ENCODE measurements around the gene SMYD3. TPM values are rescaled to one million over a fixed set of nuclear protein-coding genes. Genes with fewer than 3 reads are reported as not detected.

SMYD3 gene
- total and polyA plus RNA-seq, 2 experiments from 2014 or later = 30.8 to 68.5 TPM

DNA sequence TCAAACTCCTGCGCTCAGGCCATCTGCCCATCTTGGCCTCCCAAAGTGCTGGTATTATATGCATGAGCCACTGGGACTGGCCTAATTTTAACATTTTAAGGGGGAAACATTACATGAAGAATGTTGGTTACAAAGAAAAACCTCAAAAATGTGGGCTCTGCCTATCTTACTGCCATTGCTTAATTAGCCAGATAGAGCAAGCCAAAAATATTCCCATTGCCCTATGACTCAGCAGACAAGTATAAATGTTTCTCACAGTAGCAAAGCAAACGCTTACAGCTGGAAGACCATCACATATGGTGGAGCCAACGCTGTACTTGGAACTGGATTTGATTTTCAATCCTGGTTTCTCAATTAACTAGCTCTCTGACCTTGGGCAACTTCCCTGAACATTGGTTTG lies 502.0 kb downstream of the SMYD3 start:
- TF ChIP-seq EZH2 (IDR thresholded peaks at IDR 0.05; ENCODE audit: borderline replicate concordance) (no peak), EZH2phosphoT487 (IDR thresholded peaks at IDR 0.05; ENCODE audit: low read depth, severe bottlenecking, unreplicated experiment) (no peak)
- TF ChIP-seq, protein P1, sequence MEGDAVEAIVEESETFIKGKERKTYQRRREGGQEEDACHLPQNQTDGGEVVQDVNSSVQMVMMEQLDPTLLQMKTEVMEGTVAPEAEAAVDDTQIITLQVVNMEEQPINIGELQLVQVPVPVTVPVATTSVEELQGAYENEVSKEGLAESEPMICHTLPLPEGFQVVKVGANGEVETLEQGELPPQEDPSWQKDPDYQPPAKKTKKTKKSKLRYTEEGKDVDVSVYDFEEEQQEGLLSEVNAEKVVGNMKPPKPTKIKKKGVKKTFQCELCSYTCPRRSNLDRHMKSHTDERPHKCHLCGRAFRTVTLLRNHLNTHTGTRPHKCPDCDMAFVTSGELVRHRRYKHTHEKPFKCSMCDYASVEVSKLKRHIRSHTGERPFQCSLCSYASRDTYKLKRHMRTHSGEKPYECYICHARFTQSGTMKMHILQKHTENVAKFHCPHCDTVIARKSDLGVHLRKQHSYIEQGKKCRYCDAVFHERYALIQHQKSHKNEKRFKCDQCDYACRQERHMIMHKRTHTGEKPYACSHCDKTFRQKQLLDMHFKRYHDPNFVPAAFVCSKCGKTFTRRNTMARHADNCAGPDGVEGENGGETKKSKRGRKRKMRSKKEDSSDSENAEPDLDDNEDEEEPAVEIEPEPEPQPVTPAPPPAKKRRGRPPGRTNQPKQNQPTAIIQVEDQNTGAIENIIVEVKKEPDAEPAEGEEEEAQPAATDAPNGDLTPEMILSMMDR (IDR thresholded peaks at IDR 0.05; ENCODE audit: poor library complexity) = no peak
- Histone ChIP-seq H3K36me3 (replicated peaks; ENCODE audit: insufficient read depth, low read depth) (no peaks in the 10 kb centered on the region), H2AFZ (no peak overlapping the region), H3K27me3 (no peaks in the 10 kb centered on the region), H3K27ac (no peak overlapping the region), H3K4me2 (no peak overlapping the region), H4K20me1 (ENCODE audit: insufficient read depth, poor library complexity, severe bottlenecking) (no peaks in the 10 kb centered on the region), H3K79me2 (no peaks in the 10 kb centered on the region), H3K9me3 (ENCODE audit: low read depth) (no peaks in the 10 kb centered on the region), H3K4me1 (ENCODE audit: insufficient read depth) (no peaks in the 10 kb centered on the region), H3K9me2 (replicated peaks; ENCODE audit: insufficient read depth) (no peaks in the 10 kb centered on the region), H3K4me3 (no peak overlapping the region)
- WGBS (ENCODE audit: low lambda C conversion rate, missing lambda C conversion rate) = 69% methylated on average over 3 of the region's 3 CpGs
- no peak for DNase-seq (ENCODE audit: low spot score)

DNA sequence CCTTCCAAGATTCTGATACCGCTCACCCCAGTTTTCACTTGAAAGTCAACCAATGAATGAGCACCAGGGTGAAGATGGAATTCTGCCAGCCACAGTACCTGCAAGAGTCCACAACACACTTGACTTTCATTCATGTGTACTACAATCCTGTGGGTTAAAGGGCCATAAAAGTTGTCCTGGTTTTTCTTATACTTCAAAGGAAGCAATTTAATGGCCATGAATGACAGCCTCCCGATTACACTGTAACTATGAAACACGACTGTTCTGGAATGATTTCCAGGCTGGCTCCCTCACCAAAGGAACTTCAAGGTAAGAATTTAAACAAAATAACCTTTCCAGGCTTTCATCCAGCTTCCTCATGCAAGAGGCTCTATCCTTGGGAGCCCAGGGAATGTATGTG lies 502.8 kb downstream of the SMYD3 start:
- no peaks in the 10 kb centered on the region for H3K27me3 ChIP-seq
- no peak for DNase-seq (ENCODE audit: low spot score)
- WGBS (ENCODE audit: low lambda C conversion rate, missing lambda C conversion rate) = 49% methylated on average over 3 of the region's 3 CpGs
- H4K20me1 ChIP-seq (ENCODE audit: insufficient read depth, poor library complexity, severe bottlenecking) = no peaks in the 10 kb centered on the region
- no peaks in the 10 kb centered on the region for H3K36me3 ChIP-seq (replicated peaks; ENCODE audit: insufficient read depth, low read depth)
- H3K27ac ChIP-seq = no peak overlapping the region
- H3K4me3 ChIP-seq = no peak overlapping the region
- H2AFZ ChIP-seq = no peak overlapping the region
- H3K9me3 ChIP-seq (ENCODE audit: low read depth) = no peaks in the 10 kb centered on the region
- no peak for TF ChIP-seq EZH2phosphoT487 (IDR thresholded peaks at IDR 0.05; ENCODE audit: low read depth, severe bottlenecking, unreplicated experiment)
- TF ChIP-seq, protein P1 (IDR thresholded peaks at IDR 0.05; ENCODE audit: poor library complexity) = no peak
- no peak for TF ChIP-seq EZH2 (IDR thresholded peaks at IDR 0.05; ENCODE audit: borderline replicate concordance)
- no peak overlapping the region for H3K4me2 ChIP-seq
- no peaks in the 10 kb centered on the region for H3K9me2 ChIP-seq (replicated peaks; ENCODE audit: insufficient read depth)
- no peaks in the 10 kb centered on the region for H3K4me1 ChIP-seq (ENCODE audit: insufficient read depth)
- H3K79me2 ChIP-seq = no peaks in the 10 kb centered on the region

DNA sequence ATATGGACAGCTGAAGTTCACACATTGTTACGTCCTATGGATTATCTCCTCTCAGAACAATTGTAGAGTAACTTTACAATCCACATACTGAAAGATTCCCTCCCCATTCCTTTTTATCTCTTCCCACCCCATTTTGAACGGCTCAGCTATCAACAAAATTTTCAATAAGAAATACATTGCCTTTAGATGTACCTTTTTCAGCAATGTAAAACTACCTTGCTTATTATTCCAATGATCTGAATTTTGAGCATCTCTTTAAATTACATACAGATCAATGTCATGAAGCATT lies 503.7 kb downstream of the SMYD3 start:
- Histone ChIP-seq H4K20me1 (ENCODE audit: insufficient read depth, poor library complexity, severe bottlenecking) (no peaks in the 10 kb centered on the region), H3K4me2 (no peak overlapping the region), H3K9me3 (ENCODE audit: low read depth) (no peaks in the 10 kb centered on the region), H3K27me3 (no peaks in the 10 kb centered on the region), H3K27ac (no peak overlapping the region), H3K36me3 (replicated peaks; ENCODE audit: insufficient read depth, low read depth) (no peaks in the 10 kb centered on the region), H3K79me2 (no peaks in the 10 kb centered on the region), H3K4me3 (no peak overlapping the region), H3K4me1 (ENCODE audit: insufficient read depth) (peaks cover 6% of the 10 kb centered on the region), H2AFZ (no peak overlapping the region), H3K9me2 (replicated peaks; ENCODE audit: insufficient read depth) (no peaks in the 10 kb centered on the region)
- 55% methylated on average over 2 of the region's 2 CpGs for WGBS (ENCODE audit: low lambda C conversion rate, missing lambda C conversion rate)
- TF ChIP-seq EZH2 (IDR thresholded peaks at IDR 0.05; ENCODE audit: borderline replicate concordance) (no peak), EZH2phosphoT487 (IDR thresholded peaks at IDR 0.05; ENCODE audit: low read depth, severe bottlenecking, unreplicated experiment) (no peak)
- TF ChIP-seq, protein P1 (IDR thresholded peaks at IDR 0.05; ENCODE audit: poor library complexity) = no peak
- no peak for DNase-seq (ENCODE audit: low spot score)

All from hepatocyte (in vitro differentiated cells).